ENCODE results near the gene CDH13. TPM values are rescaled to one million over a fixed set of nuclear protein-coding genes. Genes with fewer than 3 reads are reported as not detected.

The CDH13 gene
- total and polyA plus RNA-seq, 9 of the 15 experiments (the other 6 are each of a cell fraction or from before 2014, with no cell fraction given) = 0.03 TPM; not detected in 8

DNA sequence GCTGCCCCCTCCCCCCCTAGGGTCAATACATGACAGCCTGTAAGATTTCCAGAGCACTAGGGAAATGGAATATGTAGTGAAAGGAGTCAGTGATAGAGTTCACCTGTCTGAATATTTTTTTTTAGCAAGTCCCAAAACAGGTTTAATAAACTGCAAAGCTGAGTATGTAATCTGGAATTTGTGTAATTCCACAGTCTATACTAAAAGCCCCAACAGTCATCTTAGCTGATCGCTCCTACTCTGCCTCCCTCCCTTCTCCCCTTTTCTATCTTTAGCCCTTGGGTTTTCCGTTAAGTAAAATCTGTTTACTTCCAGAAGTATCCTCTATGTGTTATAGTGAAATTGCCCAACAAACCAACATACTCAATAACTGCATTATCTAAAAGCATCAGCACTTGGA is 3.5 kb downstream of the CDH13 start:
- no peak for FAIRE-seq
- CTCF ChIA-PET (ENCODE audit: low intra/inter-chr PET ratio) = no interaction called here
- BruUV-seq (replicated peaks) = no TSS peak
- TF ChIP-seq TEAD4 (IDR thresholded peaks at IDR 0.05; ENCODE audit: low read length) (no peak), TEAD4 (CRISPR knock-in tag; IDR thresholded peaks at IDR 0.05; ENCODE audit: borderline replicate concordance) (no peak), POLR2AphosphoS2 (IDR thresholded peaks at IDR 0.05; ENCODE audit: low read length) (no peak), POLR2G (IDR thresholded peaks at IDR 0.05; ENCODE audit: low read depth, low read length) (no peak), SP2 (IDR thresholded peaks at IDR 0.05; ENCODE audit: extremely low read depth, low read depth, low read length, poor library complexity, severe bottlenecking) (no peak), ZNF134 (CRISPR knock-in tag; conservative IDR thresholded peaks at IDR 0.05) (no peak), GABPB1 (CRISPR knock-in tag; IDR thresholded peaks at IDR 0.05) (no peak), HINFP (tag; conservative IDR thresholded peaks at IDR 0.05; ENCODE audit: low read depth) (no peak), BRCA1 (IDR thresholded peaks at IDR 0.05) (no peak), BRCA1 (CRISPR knock-in tag; IDR thresholded peaks at IDR 0.05) (no peak), ZBTB33 (CRISPR knock-in tag; IDR thresholded peaks at IDR 0.05) (no peak), BMI1 (IDR thresholded peaks at IDR 0.05; ENCODE audit: low read length) (no peak), KLF1 (tag; IDR thresholded peaks at IDR 0.05) (no peak), ZBTB8A (IDR thresholded peaks at IDR 0.05; ENCODE audit: partially characterized antibody) (no peak), HEY1 (CRISPR knock-in tag; IDR thresholded peaks at IDR 0.05; ENCODE audit: borderline replicate concordance) (no peak), ZNF263 (CRISPR knock-in tag; IDR thresholded peaks at IDR 0.05; ENCODE audit: borderline replicate concordance) (no peak), ZNF785 (CRISPR knock-in tag; IDR thresholded peaks at IDR 0.05) (no peak), ZNF431 (CRISPR knock-in tag; IDR thresholded peaks at IDR 0.05) (no peak), NR2C2 (CRISPR knock-in tag; IDR thresholded peaks at IDR 0.05) (no peak), NR2C2 (tag; IDR thresholded peaks at IDR 0.05) (no peak)
- TF ChIP-seq, protein P1, sequence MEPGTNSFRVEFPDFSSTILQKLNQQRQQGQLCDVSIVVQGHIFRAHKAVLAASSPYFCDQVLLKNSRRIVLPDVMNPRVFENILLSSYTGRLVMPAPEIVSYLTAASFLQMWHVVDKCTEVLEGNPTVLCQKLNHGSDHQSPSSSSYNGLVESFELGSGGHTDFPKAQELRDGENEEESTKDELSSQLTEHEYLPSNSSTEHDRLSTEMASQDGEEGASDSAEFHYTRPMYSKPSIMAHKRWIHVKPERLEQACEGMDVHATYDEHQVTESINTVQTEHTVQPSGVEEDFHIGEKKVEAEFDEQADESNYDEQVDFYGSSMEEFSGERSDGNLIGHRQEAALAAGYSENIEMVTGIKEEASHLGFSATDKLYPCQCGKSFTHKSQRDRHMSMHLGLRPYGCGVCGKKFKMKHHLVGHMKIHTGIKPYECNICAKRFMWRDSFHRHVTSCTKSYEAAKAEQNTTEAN (CRISPR knock-in tag; IDR thresholded peaks at IDR 0.05) = no peak

More for the DNA sequence above, 3.5 kb downstream of the CDH13 start:
- Histone ChIP-seq H2AFZ (ENCODE audit: low read depth, low read length) (no peak overlapping the region), H3K9ac (ENCODE audit: insufficient read depth in 1 of 2, low read depth in 2 of 2, low read length in 2 of 2) (no peak overlapping the region), H3K27ac (ENCODE audit: extremely low read depth, low read depth, low read length) (no peak overlapping the region), H3K9me3 (replicated peaks; ENCODE audit: control insufficient read depth, insufficient read depth, low read depth, low read length) (no peaks in the 10 kb centered on the region), H4K20me1 (replicated peaks; ENCODE audit: control insufficient read depth, insufficient read depth, low read length) (no peaks in the 10 kb centered on the region), H3K36me3 (ENCODE audit: control insufficient read depth, insufficient read depth, low read length) (no peaks in the 10 kb centered on the region), H3K4me1 (replicated peaks in 1 of 2; ENCODE audit: control insufficient read depth in 2 of 2, insufficient read depth in 2 of 2, low read length in 2 of 2) (no peaks in the 10 kb centered on the region), H3K27me3 (ENCODE audit: control insufficient read depth in 2 of 2, insufficient read depth in 2 of 2, low read length in 2 of 2) (peaks cover 3 to 11% of the 10 kb centered on the region in 2 experiments; a peak in 2 of 5 replicates), H3K4me3 (no peak overlapping the region), H3K4me2 (ENCODE audit: insufficient read depth, low read length) (no peak overlapping the region), H3K9me1 (ENCODE audit: control insufficient read depth, insufficient read depth, low read length) (no peaks in the 10 kb centered on the region), H3K79me2 (ENCODE audit: control insufficient read depth, insufficient read depth, low read length) (no peaks in the 10 kb centered on the region)
- in situ Hi-C loops (cut with MboI) = no loop called here
- ATAC-seq (no peak), DNase-seq (ENCODE audit: extremely low read depth in 1 of 4, low spot score in 3 of 4) (no peak)
- 0% methylated on average over 2 of the region's 2 CpGs for WGBS (ENCODE audit: insufficient coverage, low coverage, missing lambda C conversion rate)
- intact Hi-C loops (cut with micrococcal nuclease) = no loop called here
- POLR2A ChIA-PET = no interaction called here

Measured in K562 (cell line).